AG04450 (cell line): ENCODE results near the gene KATNAL1. TPM values are rescaled to one million over a fixed set of nuclear protein-coding genes. Genes with fewer than 3 reads are reported as not detected.

ENCODE experiments used
- CTCF ChIA-PET: fragments of 300-600, 350-600 bp; formaldehyde crosslinking; extraction: SDS; loops from one replicate; lab custom pipeline; 2022; ENCODE audit warnings: antibody characterized with exemption, inconsistent platforms; lab: Charles Lee
- POLR2A ChIA-PET: fragments of 350-600 bp; formaldehyde crosslinking; extraction: SDS; loops from one replicate; lab custom pipeline; 2021; ENCODE audit warnings: antibody characterized with exemption, inconsistent platforms; lab: Yijun Ruan, JAX
- DNase-seq: peaks from one replicate; pipeline ENCODE4 v3.0.0-alpha.2; 2011; ENCODE audit warnings: low read depth, low spot score
- H3K27ac ChIP-seq: one replicate; pipeline ENCODE4 v1.5.1; 2012; ENCODE audit warnings: low read depth, low read length, control low read depth
- H3K27me3 ChIP-seq: one replicate; pipeline ENCODE4 v1.6.0; 2012; ENCODE audit warnings: low read length; ENCODE audit not compliant: control insufficient read depth, insufficient read depth
- H3K4me3 ChIP-seq: 2 replicates; pipeline ENCODE4 v1.5.1; 2011; ENCODE audit warnings: mild to moderate bottlenecking, low read depth, low read length, control low read depth
- H3K9me3 ChIP-seq: 2 replicates; pipeline ENCODE4 v1.5.1; 2012; ENCODE audit warnings: low read length; ENCODE audit not compliant: control insufficient read depth, insufficient read depth
- CTCF ChIP-seq: IDR thresholded peaks from 2 replicates; pipeline ENCODE4 v1.5.1; 2011; ENCODE audit warnings: low read depth, low read length, control low read depth, inconsistent platforms
- polyA plus RNA-seq: library from polyadenylated mRNA; depleted of rRNA; stranded (reverse); fragments of >200 nt; gene quantifications from 2 replicates; pipeline ENCODE4 v1.2.3, GENCODE V29; 2011

Gene KATNAL1
- polyA plus RNA-seq, 1 experiment, result 12.6 TPM

DNA sequence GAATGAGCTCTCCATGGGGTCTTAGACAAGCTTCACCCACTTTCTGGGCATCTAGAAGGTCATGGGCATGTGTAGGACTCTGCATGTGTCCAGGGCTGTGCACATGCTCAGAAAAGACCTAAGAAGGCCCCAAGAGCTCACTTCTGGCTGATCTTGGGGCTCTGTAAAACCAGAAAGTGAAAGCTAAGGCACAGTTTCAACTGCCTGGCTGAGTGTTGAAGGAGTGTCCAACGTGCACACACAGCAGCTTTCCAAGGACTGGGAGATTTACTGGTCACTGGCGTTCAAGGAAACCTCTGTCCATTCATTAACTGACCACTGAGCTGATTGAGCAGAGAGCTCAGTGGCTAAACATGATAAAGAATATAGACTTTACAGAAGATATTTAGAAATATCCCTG is 137.9 kb downstream of the KATNAL1 start:
- CTCF ChIA-PET, result interaction anchor here (0.7 to 1.4 kb wide), 3 partner anchors 27 to 293 kb away, joined by 3 to 6 read pairs (median 3); no protein-coding TSS in a partner anchor
- no peak for DNase-seq
- Histone ChIP-seq H3K27me3 (peaks cover 10% of the 10 kb centered on the region), H3K27ac (no peak overlapping the region), H3K9me3 (no peaks in the 10 kb centered on the region), H3K4me3 (no peak overlapping the region)
- POLR2A ChIA-PET, result no interaction called here
- no peak for TF ChIP-seq CTCF

DNA sequence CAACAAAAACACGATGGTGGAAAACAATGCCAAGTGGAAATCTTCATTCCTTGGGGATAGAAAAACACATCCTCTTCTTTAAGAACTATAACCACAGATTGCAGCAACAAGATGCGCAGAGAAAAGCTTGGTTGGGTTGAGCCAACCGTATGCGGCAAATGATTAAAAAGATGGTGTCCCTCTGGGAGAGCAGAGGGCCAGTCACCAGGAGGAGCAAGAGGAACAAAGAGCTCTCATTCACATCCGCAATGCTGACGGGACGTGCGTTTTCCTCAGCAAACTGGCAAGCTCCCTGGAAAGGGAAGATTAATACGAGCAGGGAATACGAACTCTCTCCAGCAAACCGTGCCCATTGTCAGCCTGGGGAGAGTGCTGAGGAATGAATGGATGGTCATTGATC is 141.6 kb downstream of the KATNAL1 start:
- TF ChIP-seq CTCF, result no peak
- peaks cover 20% of the 10 kb centered on the region for H3K27me3 ChIP-seq
- DNase-seq, result no peak
- no peak overlapping the region for H3K4me3 ChIP-seq
- 0 out of 2 replicates have a peak, but pooled peaks cover 3% of the 10 kb centered on the region for H3K9me3 ChIP-seq
- H3K27ac ChIP-seq, result no peak overlapping the region
- ChIA-PET CTCF (interaction anchor here (0.8 to 1.2 kb wide), 2 partner anchors 33 to 395 kb away, joined by 3 read pairs; no protein-coding TSS in a partner anchor), POLR2A (no interaction called here)

DNA sequence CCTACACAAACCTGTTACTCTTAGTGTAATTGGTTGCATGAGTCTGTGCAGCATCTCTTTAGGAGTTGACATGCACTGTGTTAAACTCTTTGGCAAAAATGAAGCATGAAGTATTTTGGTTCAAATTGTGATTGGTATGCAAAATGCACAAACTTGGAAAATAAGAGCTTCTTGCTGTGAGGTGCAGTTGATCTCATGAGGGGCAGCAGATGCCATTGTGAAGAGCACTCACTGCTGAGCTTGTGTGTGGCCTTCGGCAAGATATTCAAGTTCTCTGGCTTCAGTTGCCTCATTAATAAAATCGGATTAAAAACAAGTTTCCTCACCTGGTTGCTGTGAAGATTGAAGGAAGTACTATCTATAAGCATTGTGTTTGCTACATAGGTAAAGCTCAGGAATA is 142.3 kb downstream of the KATNAL1 start:
- no peak for TF ChIP-seq CTCF
- CTCF ChIA-PET, result interaction anchor here (0.8 to 1.2 kb wide), 2 partner anchors 32 to 394 kb away, joined by 3 read pairs; no protein-coding TSS in a partner anchor
- H3K27ac ChIP-seq, result no peak overlapping the region

DNA sequence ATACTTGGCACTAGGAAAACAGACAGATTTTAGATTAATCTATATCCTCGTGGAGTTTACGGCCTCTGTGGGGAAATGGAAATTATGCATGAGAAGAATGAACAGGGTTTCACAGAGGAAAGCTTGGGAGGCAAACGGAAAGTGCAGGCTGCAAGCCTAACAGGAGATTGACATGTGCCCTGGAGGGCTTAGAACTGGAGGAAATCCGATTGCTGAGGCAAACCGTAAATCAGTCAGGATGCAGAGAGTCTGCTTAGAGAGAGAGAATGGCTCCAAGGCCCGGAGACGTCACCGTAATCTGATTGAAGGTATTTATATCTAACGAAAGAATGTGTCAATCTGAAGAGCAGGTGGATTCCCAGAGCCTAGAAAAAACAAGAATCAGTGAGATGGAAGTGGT is 143.2 kb downstream of the KATNAL1 start:
- CTCF ChIA-PET, result no interaction called here

More for the DNA sequence above, 142.3 kb downstream of the KATNAL1 start:
- no peak overlapping the region for H3K4me3 ChIP-seq
- peaks cover 20% of the 10 kb centered on the region for H3K27me3 ChIP-seq
- 0 out of 2 replicates have a peak, but pooled peaks cover 3% of the 10 kb centered on the region for H3K9me3 ChIP-seq
- no peak for DNase-seq
- POLR2A ChIA-PET, result no interaction called here

More for the DNA sequence above, 143.2 kb downstream of the KATNAL1 start:
- DNase-seq, result no peak
- Histone ChIP-seq H3K27ac (no peak overlapping the region), H3K4me3 (no peak overlapping the region), H3K9me3 (0 out of 2 replicates have a peak, but pooled peaks cover 3% of the 10 kb centered on the region), H3K27me3 (peaks cover 20% of the 10 kb centered on the region)
- no peak for TF ChIP-seq CTCF
- POLR2A ChIA-PET, result no interaction called here
